Activated CD8-positive, alpha-beta memory T cell treated with anti-CD3 and anti-CD28 coated beads, Interleukin-2, amount 50 U/mL, for 48 hours (primary cell): ENCODE data around the gene GOLGA5.
"Not testable (repeated sequence)": the region's sequence is repeated elsewhere in the genome, so short reads cannot be mapped to it uniquely, and the experiment has no call there.

ENCODE experiments used
- DNase-seq: peaks from one replicate; pipeline ENCODE4 v3.0.0-alpha.2; 2020

GOLGA5 gene

GRCh38 chr14:92778868-92779565, 15.1 kb upstream of the GOLGA5 start:
- not testable (repeated sequence) for DNase-seq

GRCh38 chr14:92780444-92781232, 13.5 kb upstream of the GOLGA5 start:
- no peak for DNase-seq

GRCh38 chr14:92781350-92781749, 12.8 kb upstream of the GOLGA5 start:
- DNase-seq: no peak

GRCh38 chr14:92783813-92784431, 10.2 kb upstream of the GOLGA5 start:
- no peak for DNase-seq

GRCh38 chr14:92785667-92786426, 8.3 kb upstream of the GOLGA5 start:
- DNase-seq: no peak

- DNase-seq: no peak
Measured at GRCh38 chr14:92786427-92786756, 7.7 kb upstream of the GOLGA5 start.

GRCh38 chr14:92787554-92787953, 6.6 kb upstream of the GOLGA5 start:
- DNase-seq: no peak

GRCh38 chr14:92789457-92790089, 4.5 kb upstream of the GOLGA5 start:
- DNase-seq: no peak

- DNase-seq: no peak
Measured at GRCh38 chr14:92792885-92793284, 1.2 kb upstream of the GOLGA5 start.

- DNase-seq: peak; percentile 59
Measured at GRCh38 chr14:92794547-92794941, 439 bp downstream of the GOLGA5 start.

- DNase-seq: no peak
Measured at GRCh38 chr14:92794961-92795360, 856 bp downstream of the GOLGA5 start.

GRCh38 chr14:92797935-92798653, 4.0 kb downstream of the GOLGA5 start:
- no peak for DNase-seq

GRCh38 chr14:92798811-92799210, 4.7 kb downstream of the GOLGA5 start:
- no peak for DNase-seq

- no peak for DNase-seq
Measured at GRCh38 chr14:92800012-92800411, 5.9 kb downstream of the GOLGA5 start.

- no peak for DNase-seq
Measured at GRCh38 chr14:92800525-92800924, 6.4 kb downstream of the GOLGA5 start.

GRCh38 chr14:92801917-92802316, 7.8 kb downstream of the GOLGA5 start:
- no peak for DNase-seq

GRCh38 chr14:92802678-92803077, 8.6 kb downstream of the GOLGA5 start:
- no peak for DNase-seq

- DNase-seq: no peak
Measured at GRCh38 chr14:92813201-92813600, 19.1 kb downstream of the GOLGA5 start.

GRCh38 chr14:92819011-92819597, 25.0 kb downstream of the GOLGA5 start:
- DNase-seq: no peak

- DNase-seq: not testable (repeated sequence)
Measured at GRCh38 chr14:92819680-92820535, 25.8 kb downstream of the GOLGA5 start.

GRCh38 chr14:92820536-92820840, 26.4 kb downstream of the GOLGA5 start:
- not testable (repeated sequence) for DNase-seq
